Esophagus muscularis mucosa (tissue), 4 donors: Measurements from ENCODE around the gene PRKCE. TPM values are rescaled to one million over a fixed set of nuclear protein-coding genes. Genes with fewer than 3 reads are reported as not detected.

Experiments used
- DNase-seq: peaks from one replicate; pipeline ENCODE4 v3.0.0-alpha.2; 2017; ENCODE audit errors: extremely low spot score
- H3K27ac ChIP-seq, 4 donors: fragments of 200-600 bp; sonication (generic); replicated peaks in 1 of 4; 1 replicate in 3 of 4; 2 replicates in 1 of 4; pipeline ENCODE4 v1.5.1; 2016 to 2019; ENCODE audit warnings: mild to moderate bottlenecking in 1 of 4
- H3K27me3 ChIP-seq, 4 donors: fragments of 200-600 bp; sonication (generic); one replicate each; pipeline versions ENCODE4 v1.5.1 to v1.6.0; 2016 to 2019
- H3K36me3 ChIP-seq, 4 donors: fragments of 200-600 bp; sonication (generic); one replicate each; pipeline ENCODE4 v1.5.1; 2016 to 2019
- H3K4me1 ChIP-seq, 4 donors: fragments of 200-600 bp; sonication (generic); one replicate each; pipeline ENCODE4 v1.5.1; 2016 to 2019
- H3K4me3 ChIP-seq, 4 donors: fragments of 200-600 bp; sonication (generic); 1 replicate in 2 of 4; 2 replicates in 2 of 4; pipeline ENCODE4 v1.5.1; 2016 to 2019; ENCODE audit warnings: mild to moderate bottlenecking in 4 of 4, moderate library complexity in 1 of 4
- H3K9me3 ChIP-seq, 4 donors: fragments of 200-600 bp; sonication (generic); 1 replicate in 3 of 4; 2 replicates in 1 of 4; pipeline ENCODE4 v1.5.1; 2016 to 2019
- CTCF ChIP-seq, 3 experiments: fragments of 200-600 bp in 2 of 3; fragments of 450-650 bp in 1 of 3; sonication (generic) in 2 of 3; IDR thresholded peaks; one replicate each; pipeline ENCODE4 v1.5.1; 2017 to 2019; ENCODE audit warnings: antibody characterized with exemption in 3 of 3, mild to moderate bottlenecking in 2 of 3, moderate library complexity in 1 of 3
- EP300 ChIP-seq: sonication (generic); formaldehyde crosslinking; IDR thresholded peaks from one replicate; pipeline ENCODE4 v1.6.1; 2017; ENCODE audit warnings: antibody characterized with exemption
- POLR2A ChIP-seq: fragments of 450-650 bp; IDR thresholded peaks from one replicate; pipeline ENCODE4 v1.6.1; 2017; ENCODE audit warnings: antibody characterized with exemption, moderate library complexity, mild to moderate bottlenecking, low read depth
- POLR2AphosphoS5 ChIP-seq, 2 donors: sonication (generic); formaldehyde crosslinking; IDR thresholded peaks; one replicate each; pipeline ENCODE4 v1.6.1; 2017; ENCODE audit warnings: antibody characterized with exemption in 2 of 2
- WGBS: methylation state at CpG from one replicate; pipeline ENCODE4 v1.1.5; 2018; 5-methylcytosine and 5-hydroxymethylcytosine counted together
- intact Hi-C: fragments of 100-400 bp; cut with DNase I; formaldehyde crosslinking; loops from one replicate; pipeline ENCODE4 v1.15.1; 2023
- total RNA-seq, 4 donors: library from RNA; depleted of rRNA; stranded (reverse); fragments of >200 nt; gene quantifications; one replicate each; pipeline versions ENCODE4 v1.1.0 to v1.2.1, GENCODE V29; 2016

PRKCE gene
- total RNA-seq, 4 donors from 2014 or later = 11.6 to 21.1 (median 13.0) TPM

- no peak for TF ChIP-seq EP300
- TF ChIP-seq POLR2AphosphoS5 (IDR thresholded peaks at IDR 0.05) = peak in 1 of 2 donors; percentile 63
- WGBS = 50% methylated on average over 11 of the region's 11 CpGs
- peak; percentile 92 for DNase-seq
- H3K27me3 ChIP-seq = no peaks in the 10 kb centered on the region
- no peaks in the 10 kb centered on the region for H3K9me3 ChIP-seq
- H3K27ac ChIP-seq = peak overlapping the region; percentile 59 to 76 (median 66)
- H3K36me3 ChIP-seq = peaks cover 0 to 15% (median 4%) of the 10 kb centered on the region in 4 donors
- H3K4me3 ChIP-seq = peak overlapping the region in 1 of 4 donors; percentile 13
- intact Hi-C loops = loop anchor here (5.0 to 10.0 kb wide), 2 partner anchors 303 to 375 kb away; partner anchors contain the start of gene EPAS1
- H3K4me1 ChIP-seq = peaks cover 25 to 50% (median 45%) of the 10 kb centered on the region in 4 donors
Observed at GRCh38 chr2:45992021-45992740, 340.7 kb downstream of the PRKCE start.

- Histone ChIP-seq H3K4me1 (peaks cover 25 to 48% (median 43%) of the 10 kb centered on the region in 4 donors), H3K9me3 (no peaks in the 10 kb centered on the region), H3K4me3 (no peak overlapping the region), H3K36me3 (peaks cover 0 to 11% (median 4%) of the 10 kb centered on the region in 4 donors), H3K27ac (peak overlapping the region; percentile 59 to 76 (median 66)), H3K27me3 (no peaks in the 10 kb centered on the region)
- intact Hi-C loops = loop anchor here (5.0 to 10.0 kb wide), 2 partner anchors 302 to 374 kb away; partner anchors contain the start of gene EPAS1
- 64% methylated on average over 7 of the region's 7 CpGs for WGBS
- TF ChIP-seq CTCF (IDR thresholded peaks at IDR 0.05) (no peak), EP300 (no peak), POLR2AphosphoS5 (IDR thresholded peaks at IDR 0.05) (no peak), POLR2A (no peak)
- DNase-seq = peak; percentile 37
Observed at GRCh38 chr2:45992741-45993475, 341.4 kb downstream of the PRKCE start.

DNA sequence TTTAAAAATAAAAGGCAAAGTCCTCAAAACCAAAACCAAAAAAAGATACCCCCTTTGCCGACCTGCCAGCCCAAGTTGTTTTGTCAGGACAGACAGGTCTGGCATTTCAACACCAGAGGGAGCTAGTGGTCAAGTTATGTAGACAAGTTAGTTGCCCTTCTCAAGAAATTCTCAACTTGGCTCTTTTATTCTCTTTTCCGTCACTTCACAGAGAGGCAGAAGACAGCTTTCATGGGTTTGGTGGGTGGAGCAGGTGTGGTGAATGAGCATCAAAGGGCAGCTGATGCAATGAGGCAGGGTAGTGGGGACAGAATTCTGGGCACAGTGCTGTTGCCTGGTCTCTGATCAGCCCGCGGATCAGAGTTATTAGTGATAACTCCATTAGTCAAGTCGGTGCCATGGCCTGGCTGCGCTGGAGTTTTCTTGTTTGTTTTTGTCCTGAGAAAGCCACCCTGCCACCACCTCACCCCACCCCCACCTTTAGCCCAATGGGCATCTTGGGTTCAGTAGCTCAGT, 342.1 kb downstream of the PRKCE start:
- Histone ChIP-seq H3K4me1 (peaks cover 25 to 42% (median 40%) of the 10 kb centered on the region in 4 donors), H3K27ac (peak overlapping the region; percentile 59 to 76 (median 66)), H3K27me3 (no peaks in the 10 kb centered on the region), H3K4me3 (no peak overlapping the region), H3K9me3 (no peaks in the 10 kb centered on the region), H3K36me3 (peaks cover 0 to 9% (median 4%) of the 10 kb centered on the region in 4 donors)
- intact Hi-C loops = loop anchor here (5.0 to 10.0 kb wide), 2 partner anchors 301 to 374 kb away; partner anchors contain the start of gene EPAS1
- peak; percentile 92 for DNase-seq
- no peak for TF ChIP-seq EP300
- no peak for TF ChIP-seq POLR2AphosphoS5 (IDR thresholded peaks at IDR 0.05)
- TF ChIP-seq CTCF (IDR thresholded peaks at IDR 0.05) = peak; percentile 73 to 86 (median 79)
- TF ChIP-seq POLR2A = no peak
- 64% methylated on average over 6 of the region's 6 CpGs for WGBS

GRCh38 chr2:45994060-45994459, 342.6 kb downstream of the PRKCE start:
- no peak overlapping the region for H3K4me3 ChIP-seq
- H3K27me3 ChIP-seq = no peaks in the 10 kb centered on the region
- no peaks in the 10 kb centered on the region for H3K9me3 ChIP-seq
- WGBS = 73% methylated on average over 3 of the region's 3 CpGs
- no peak for DNase-seq
- peaks cover 24 to 36% (median 34%) of the 10 kb centered on the region in 4 donors for H3K4me1 ChIP-seq
- TF ChIP-seq POLR2A = no peak
- TF ChIP-seq EP300 = no peak
- TF ChIP-seq CTCF (IDR thresholded peaks at IDR 0.05) = no peak
- TF ChIP-seq POLR2AphosphoS5 (IDR thresholded peaks at IDR 0.05) = no peak
- H3K27ac ChIP-seq = peak overlapping the region in 3 of 4 donors; percentile 43 to 76 (median 69)
- H3K36me3 ChIP-seq = peaks cover 0 to 9% (median 3%) of the 10 kb centered on the region in 4 donors
- intact Hi-C loops = loop anchor here (5.0 to 10.0 kb wide), 2 partner anchors 301 to 373 kb away; partner anchors contain the start of gene EPAS1
